HG02840 (cell line): Measurements from ENCODE around the gene UTS2R.
A peak's percentile ranks its signal among the peaks of the same experiment; 100 is the strongest.
"Not testable (repeated sequence)": the region's sequence is repeated elsewhere in the genome, so short reads cannot be mapped to it uniquely, and the experiment has no call there.

Experiments
- ATAC-seq: cut with Tn5 transposase; IDR thresholded peaks from one replicate; pipeline ENCODE4 v1.9.1; 2021; ENCODE audit warnings: mild to moderate bottlenecking, moderate library complexity, moderate number of reproducible peaks; ENCODE audit not compliant: unreplicated experiment, low FRiP score

The UTS2R gene

DNA sequence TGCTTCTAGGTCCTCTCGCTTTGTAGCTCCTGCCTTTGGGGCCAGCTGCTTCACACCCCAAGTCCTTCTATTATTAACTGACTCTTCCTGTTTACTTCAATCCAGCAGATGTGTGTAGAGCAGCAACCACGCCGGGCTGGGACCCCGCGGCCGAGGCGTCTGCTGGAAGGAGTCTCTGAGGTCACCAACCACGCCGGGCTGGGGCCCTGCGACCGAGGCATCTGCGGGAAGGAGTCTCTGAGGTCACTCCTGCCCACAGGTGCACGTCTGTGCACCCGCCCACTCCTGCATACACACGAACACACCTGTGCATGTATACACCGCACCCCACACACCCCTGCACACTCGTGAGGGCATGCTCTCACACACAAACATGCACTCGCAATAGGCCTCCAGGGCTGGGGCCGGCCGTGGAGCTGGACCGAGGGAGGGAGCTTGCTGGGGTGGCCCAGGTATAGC, 20.3 kb upstream of the UTS2R start:
- no peak for ATAC-seq

- peak; percentile 67 for ATAC-seq
These were observed 19.7 kb upstream of the UTS2R start for GRCh38 chr17:82351713-82352488.

DNA sequence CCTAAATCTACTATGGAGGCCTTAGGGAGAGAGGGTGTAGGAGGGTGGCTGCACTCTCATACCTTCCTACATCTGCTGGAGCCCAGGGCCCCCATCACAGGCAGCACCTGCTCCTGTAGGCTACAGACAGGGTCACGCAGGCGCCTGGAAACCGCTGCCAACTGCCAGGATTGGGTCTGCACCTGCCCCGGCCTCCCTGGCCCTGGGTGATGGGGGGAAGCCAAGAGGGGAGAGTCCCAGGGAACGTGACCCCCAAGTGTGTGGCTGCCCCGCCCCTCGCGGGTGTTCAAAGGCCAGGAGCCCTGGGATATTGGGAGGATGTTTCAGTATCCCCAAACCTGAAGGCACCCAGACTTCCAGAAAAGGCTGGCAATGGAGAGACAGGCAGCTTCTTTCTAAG, 18.1 kb upstream of the UTS2R start:
- ATAC-seq = no peak

DNA sequence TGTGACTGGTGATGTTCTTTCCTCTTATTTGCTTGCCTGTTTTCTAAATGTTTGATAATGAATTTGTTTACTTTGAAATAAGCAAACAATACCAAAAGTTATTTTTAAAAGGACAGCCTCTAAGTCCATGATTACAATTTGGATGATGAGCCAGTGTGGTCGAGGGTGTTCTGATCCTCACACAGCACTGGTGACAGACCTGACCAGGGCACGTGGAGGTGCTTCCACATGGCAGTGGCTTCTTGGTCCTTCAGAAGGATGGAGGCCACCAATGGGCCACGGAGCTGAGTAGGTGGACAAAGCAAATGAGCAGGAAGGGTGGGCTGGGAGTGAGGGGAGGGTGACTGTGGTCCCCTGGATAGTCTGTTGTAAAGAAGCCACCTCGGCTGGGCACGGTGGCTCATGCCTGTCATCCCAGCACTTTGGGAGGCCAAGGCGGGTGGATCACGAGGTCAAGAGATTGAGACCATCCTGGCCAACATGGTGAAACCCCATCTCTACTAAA, 16.7 kb upstream of the UTS2R start:
- no peak for ATAC-seq

GRCh38 chr17:82355770-82356427, 15.7 kb upstream of the UTS2R start:
- no peak for ATAC-seq

DNA sequence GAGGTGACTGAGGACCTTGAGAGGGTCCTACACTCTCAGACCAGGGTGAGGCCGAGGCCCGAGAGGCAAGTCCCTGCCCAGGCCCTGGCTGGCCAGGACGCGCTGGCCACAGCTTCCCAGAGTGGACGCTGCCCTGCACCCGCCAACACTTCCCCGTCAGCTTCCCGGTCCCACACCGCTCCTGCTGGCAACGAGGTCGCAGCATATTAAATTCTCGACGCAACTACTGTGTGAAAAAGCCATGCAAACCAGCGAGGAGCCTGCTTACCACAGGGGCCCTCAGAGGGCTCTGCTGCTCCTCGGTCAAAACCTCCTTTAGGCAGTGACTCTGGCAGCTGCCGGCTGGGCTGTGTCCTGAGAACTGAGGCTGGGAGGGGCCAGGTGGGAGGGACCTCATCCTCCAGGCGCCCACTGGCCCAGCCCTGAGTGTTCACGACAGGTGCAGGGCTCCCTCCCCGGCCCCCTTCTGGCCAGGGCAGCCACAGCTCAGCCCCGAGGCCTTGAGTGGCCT, 14.7 kb upstream of the UTS2R start:
- no peak for ATAC-seq

DNA sequence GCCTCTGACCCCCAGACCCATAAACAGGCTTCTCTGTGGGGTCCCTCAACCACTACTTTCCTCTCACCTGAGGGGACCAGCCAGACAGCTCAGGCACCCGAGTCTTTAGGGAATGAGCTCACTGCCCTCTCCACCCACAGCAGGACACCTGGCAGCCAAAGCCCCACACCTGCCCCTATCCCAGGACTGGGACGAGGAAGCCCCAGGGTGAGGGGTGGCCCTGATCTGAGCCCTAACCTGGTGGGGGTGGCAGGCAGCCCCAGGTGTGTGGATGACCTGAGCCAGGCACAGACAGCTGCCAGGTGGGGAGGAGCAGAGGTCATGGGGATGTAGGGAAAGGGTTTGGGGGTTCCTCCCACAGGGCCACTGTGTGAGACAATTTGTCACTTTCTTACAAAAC, 14.2 kb upstream of the UTS2R start:
- ATAC-seq = no peak

GRCh38 chr17:82358465-82359350, 12.9 kb upstream of the UTS2R start, which contains the start of gene TEX19:
TEX19 (plus strand) TSS chr17:82359247; CDS start chr17:82362151, 2,904 bp downstream.
- no peak for ATAC-seq

DNA sequence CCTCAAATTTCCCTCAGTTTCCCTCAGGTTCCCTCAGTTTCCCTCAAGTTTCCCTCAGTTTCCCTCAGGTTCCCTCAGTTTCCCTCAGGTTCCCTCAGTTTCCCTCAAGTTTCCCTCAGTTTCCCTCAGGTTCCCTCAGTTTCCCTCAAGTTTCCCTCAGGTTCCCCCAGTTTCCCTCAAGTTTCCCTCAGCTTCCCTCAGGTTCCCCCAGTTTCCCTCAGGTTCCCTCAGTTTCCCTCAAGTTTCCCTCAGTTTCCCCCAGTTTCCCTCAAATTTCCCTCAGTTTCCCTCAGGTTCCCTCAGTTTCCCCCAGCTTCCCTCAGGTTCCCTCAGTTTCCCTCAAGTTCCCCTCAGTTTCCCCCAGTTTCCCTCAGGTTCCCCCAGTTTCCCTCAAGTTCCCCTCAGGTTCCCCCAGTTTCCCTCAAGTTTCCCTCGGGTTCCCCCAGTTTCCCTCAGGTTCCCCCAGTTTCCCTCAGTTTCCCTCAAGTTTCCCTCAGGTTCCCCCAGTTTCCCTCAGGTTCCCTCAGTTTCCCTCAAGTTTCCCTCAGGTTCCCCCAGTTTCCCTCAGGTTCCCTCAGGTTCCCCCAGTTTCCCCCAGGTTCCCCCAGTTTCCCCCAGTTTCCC, 12.0 kb upstream of the UTS2R start:
- ATAC-seq = not testable (repeated sequence)

- ATAC-seq = no peak
These were observed 9.5 kb upstream of the UTS2R start for GRCh38 chr17:82361885-82362633.

DNA sequence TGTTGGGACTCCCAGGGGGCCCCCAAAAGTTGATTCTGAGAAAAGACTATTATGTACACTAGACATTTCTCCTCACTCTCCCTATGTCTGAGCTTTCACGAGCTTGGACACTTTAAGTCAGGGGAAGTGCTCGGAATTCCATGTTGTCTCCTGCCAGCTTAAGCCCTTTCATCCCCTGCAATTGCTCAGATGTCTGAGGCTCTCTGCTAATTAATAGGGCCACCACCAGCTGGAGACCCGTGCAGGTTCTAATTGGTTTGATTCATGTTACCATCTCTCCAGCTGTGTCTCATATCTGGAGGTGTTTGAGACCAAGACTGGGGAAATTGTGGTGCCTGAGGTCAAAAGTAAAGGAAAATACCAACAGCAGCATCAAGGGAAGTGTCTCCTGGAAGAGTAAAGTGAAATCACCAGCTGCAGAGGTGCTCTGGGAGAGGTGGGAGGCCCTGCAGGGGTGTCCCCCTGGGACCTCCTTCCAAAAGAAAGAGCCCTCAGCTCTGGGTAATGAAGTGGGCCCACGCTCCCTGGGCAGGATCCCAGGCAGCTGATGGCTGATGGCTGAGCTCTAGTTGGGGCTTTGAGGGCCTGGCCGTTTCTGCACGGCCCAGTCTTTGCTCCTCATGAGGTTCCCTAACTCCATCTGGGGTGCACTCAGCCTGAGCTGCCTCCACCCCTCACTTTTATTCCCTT, 5.8 kb upstream of the UTS2R start:
- no peak for ATAC-seq

DNA sequence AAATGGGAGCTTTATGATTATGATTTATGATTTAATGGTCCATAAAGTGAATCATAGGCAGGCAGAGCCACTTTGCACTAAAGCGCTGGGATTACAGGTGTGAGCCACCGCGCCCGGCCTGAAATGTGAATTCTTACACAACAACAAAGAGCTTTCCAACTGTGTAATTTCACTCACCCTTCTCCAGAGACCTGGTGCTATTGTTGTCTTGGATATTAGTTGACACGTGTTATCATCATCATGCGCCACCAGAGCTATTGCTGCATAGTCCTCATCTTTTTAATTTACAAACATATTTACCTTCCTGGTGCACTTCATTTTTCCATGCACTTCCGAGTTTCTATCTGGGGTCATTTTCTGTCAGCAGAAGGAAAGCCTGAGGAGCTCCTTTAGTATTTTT, 4.8 kb upstream of the UTS2R start:
- ATAC-seq = no peak

DNA sequence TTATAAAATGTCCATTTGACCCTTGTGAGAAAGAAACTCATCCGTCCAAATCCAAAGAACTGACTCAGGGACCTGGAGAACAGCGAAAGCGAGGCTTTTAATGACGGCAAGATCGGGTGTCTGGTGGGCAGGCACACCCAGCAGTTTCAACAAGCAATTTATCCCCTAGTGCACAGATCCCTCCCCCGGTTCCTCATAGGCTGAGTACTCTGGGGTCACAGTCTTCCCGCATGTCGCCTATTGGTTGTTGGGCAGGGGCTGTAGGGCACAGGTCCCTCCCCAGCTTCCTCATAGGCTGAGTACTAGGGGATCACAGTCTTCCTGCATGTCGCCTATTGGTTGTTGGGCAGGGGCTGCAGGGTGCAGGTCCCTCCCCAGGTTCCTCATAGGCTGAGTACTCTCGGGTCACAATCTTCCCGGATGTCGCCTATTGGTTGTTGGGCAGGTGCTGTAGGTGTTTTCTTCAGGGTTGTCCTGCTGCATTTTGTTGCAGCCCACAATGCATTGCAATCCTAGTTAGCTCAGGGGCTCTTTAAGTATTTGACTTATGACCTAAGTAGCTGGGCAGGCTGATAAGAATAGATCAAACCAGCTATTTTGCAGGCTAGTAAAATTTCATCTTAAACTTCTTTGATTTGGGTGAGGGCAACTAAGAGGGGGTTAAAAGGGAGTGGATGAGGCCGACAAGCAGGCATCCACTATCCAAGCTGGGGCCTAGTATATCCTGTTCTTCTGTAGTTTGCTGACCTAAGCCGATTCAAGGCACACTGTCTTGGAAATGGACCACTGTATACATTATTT, 3.6 kb upstream of the UTS2R start:
- no peak for ATAC-seq

DNA sequence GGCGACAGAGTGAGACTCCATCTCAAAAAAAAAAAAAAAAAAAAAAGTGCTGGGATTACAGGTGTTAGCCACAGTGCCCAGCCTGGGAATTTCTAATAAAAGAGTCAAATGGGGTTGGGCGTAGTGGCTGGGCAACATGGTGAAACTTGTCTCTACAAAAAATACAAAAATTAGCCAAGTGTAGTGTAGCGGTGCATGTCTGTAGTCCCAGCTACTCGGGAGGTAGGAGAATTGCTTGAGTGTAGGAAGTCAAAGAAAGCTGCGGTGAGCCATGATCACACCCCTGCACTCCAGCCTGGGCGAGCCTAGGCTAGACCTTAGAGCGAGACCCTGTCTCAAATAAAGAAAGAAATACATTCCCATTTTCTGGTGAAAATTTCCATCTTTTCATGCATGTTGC, 2.4 kb upstream of the UTS2R start:
- ATAC-seq = no peak

GRCh38 chr17:82370471-82371332, 863 bp upstream of the UTS2R start:
- ATAC-seq = no peak

DNA sequence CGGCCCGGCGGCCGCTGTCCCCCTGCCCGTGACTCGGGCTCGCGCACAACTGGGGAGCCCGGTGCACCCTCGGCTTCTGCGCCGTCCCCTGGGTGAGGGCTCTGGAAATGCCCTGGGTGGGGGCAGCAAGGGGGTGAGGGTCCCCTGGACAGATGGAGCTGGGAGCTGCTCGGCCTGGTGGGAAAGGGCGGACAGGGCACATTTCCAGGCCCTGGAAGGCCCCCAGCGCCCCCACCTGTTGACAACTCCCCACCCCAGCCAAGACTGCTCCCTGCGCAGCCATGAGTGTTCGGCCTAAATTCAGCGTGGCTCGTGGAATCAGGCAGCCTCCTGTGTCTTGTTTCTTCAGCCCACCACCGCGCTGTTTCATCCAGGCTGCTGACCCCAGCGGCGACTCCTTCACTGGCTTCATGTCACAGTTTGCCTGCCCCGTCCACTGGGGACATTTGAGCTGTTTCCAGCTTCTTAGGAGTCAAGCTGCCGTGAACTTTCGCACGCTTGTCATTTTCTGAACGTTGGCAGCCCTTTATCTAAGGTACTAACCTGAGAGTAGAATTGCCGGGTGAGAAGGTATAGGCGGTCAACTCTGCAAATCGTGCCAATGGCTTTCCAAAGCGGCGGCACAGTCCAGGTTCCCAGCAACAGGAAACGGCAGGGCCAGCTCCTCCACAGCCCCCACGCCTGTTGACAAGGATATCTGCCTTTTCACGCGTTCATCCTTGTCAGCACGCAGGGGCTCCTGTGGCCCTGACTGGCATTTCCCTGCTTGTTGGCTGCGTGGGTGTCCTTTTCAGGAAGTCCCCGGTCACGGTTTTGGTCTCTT, 895 bp downstream of the UTS2R start:
- no peak for ATAC-seq
